Upper lobe of left lung (tissue), 6 donors: ENCODE results near the gene LRP1B. TPM values are rescaled to one million over a fixed set of nuclear protein-coding genes. Genes with fewer than 3 reads are reported as not detected.

Experiments
- ATAC-seq, 2 donors: fragments of 200-7000 bp; cut with Tn5 transposase; one replicate each; pipeline ENCODE4 v1.9.1; 2022; ENCODE audit warnings: mild to moderate bottlenecking in 2 of 2, moderate library complexity in 2 of 2; ENCODE audit not compliant: low FRiP score in 2 of 2
- DNase-seq, 2 donors: peaks; one replicate each; pipeline ENCODE4 v3.0.0-alpha.2; 2019 to 2020
- H3K27ac ChIP-seq, 4 donors: fragments of 200-600 bp; sonication (generic); one replicate each; pipeline ENCODE4 v1.5.1; 2016 to 2019
- H3K27me3 ChIP-seq, 4 donors: fragments of 200-600 bp; sonication (generic); one replicate each; pipeline ENCODE4 v1.5.1; 2017 to 2019
- H3K36me3 ChIP-seq, 4 donors: fragments of 200-600 bp; sonication (generic); one replicate each; pipeline ENCODE4 v1.5.1; 2016 to 2019
- H3K4me1 ChIP-seq, 4 donors: fragments of 200-600 bp; sonication (generic); one replicate each; pipeline ENCODE4 v1.5.1; 2018 to 2019
- H3K4me3 ChIP-seq, 4 donors: fragments of 200-600 bp; sonication (generic); one replicate each; pipeline ENCODE4 v1.5.1; 2017 to 2019; ENCODE audit warnings: mild to moderate bottlenecking in 2 of 4, moderate library complexity in 1 of 4
- H3K9me3 ChIP-seq, 4 donors: fragments of 200-600 bp; sonication (generic); one replicate each; pipeline ENCODE4 v1.5.1; 2018 to 2019
- EP300 ChIP-seq, 4 donors: sonication (generic); formaldehyde crosslinking; IDR thresholded peaks; one replicate each; pipeline ENCODE4 v1.5.1; 2017; ENCODE audit warnings: antibody characterized with exemption in 4 of 4, control low read depth in 2 of 4
- POLR2A ChIP-seq, 4 donors: fragments of 450-650 bp; IDR thresholded peaks; one replicate each; pipeline ENCODE4 v1.5.1; 2016 to 2017; ENCODE audit warnings: antibody characterized with exemption in 4 of 4, mild to moderate bottlenecking in 2 of 4
- POLR2AphosphoS5 ChIP-seq, 2 donors: sonication (generic); formaldehyde crosslinking; IDR thresholded peaks; one replicate each; pipeline ENCODE4 v1.5.1; 2017; ENCODE audit warnings: antibody characterized with exemption in 2 of 2
- WGBS, 2 donors: methylation state at CpG; one replicate each; pipeline ENCODE4 v1.1.5; 2017 to 2018; 5-methylcytosine and 5-hydroxymethylcytosine counted together
- total RNA-seq, 6 donors: library from RNA; depleted of rRNA in 4 of 6; stranded (reverse); fragments of >200 nt in 4 of 6; gene quantifications; one replicate each; pipeline versions ENCODE4 v1.1.0 to v1.2.1, GENCODE V29; 2016 to 2021
- TF ChIP-seq, protein P1 (sequence below), 6 experiments: fragments of 450-650 bp in 4 of 6; fragments of 200-600 bp in 2 of 6; sonication (generic) in 2 of 6; IDR thresholded peaks; one replicate each; pipeline ENCODE4 v1.5.1; 2016 to 2019; ENCODE audit warnings: antibody characterized with exemption in 6 of 6
- donor health status: DM: no; HTN: no; CAD: no; lungs with moderate emphysema.
- donor health status: DM: no; HTN: yes; CAD: no; lungs with severe emphysema.

LRP1B gene
- total RNA-seq, 6 donors from 2014 or later = under 0.01 to 0.46 (median 0.11) TPM

GRCh38 chr2:141641462-141641861, 489.4 kb downstream of the LRP1B start:
- Histone ChIP-seq H3K27me3 (no peaks in the 10 kb centered on the region), H3K4me1 (no peaks in the 10 kb centered on the region), H3K27ac (no peak overlapping the region), H3K9me3 (no peaks in the 10 kb centered on the region), H3K4me3 (no peak overlapping the region), H3K36me3 (no peaks in the 10 kb centered on the region)
- no peak for DNase-seq
- no peak for ATAC-seq
- TF ChIP-seq, protein P1, sequence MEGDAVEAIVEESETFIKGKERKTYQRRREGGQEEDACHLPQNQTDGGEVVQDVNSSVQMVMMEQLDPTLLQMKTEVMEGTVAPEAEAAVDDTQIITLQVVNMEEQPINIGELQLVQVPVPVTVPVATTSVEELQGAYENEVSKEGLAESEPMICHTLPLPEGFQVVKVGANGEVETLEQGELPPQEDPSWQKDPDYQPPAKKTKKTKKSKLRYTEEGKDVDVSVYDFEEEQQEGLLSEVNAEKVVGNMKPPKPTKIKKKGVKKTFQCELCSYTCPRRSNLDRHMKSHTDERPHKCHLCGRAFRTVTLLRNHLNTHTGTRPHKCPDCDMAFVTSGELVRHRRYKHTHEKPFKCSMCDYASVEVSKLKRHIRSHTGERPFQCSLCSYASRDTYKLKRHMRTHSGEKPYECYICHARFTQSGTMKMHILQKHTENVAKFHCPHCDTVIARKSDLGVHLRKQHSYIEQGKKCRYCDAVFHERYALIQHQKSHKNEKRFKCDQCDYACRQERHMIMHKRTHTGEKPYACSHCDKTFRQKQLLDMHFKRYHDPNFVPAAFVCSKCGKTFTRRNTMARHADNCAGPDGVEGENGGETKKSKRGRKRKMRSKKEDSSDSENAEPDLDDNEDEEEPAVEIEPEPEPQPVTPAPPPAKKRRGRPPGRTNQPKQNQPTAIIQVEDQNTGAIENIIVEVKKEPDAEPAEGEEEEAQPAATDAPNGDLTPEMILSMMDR (IDR thresholded peaks at IDR 0.05) = no peak
- TF ChIP-seq POLR2A (IDR thresholded peaks at IDR 0.05) = no peak
- no peak for TF ChIP-seq EP300 (IDR thresholded peaks at IDR 0.05)
- no peak for TF ChIP-seq POLR2AphosphoS5 (IDR thresholded peaks at IDR 0.05)

DNA sequence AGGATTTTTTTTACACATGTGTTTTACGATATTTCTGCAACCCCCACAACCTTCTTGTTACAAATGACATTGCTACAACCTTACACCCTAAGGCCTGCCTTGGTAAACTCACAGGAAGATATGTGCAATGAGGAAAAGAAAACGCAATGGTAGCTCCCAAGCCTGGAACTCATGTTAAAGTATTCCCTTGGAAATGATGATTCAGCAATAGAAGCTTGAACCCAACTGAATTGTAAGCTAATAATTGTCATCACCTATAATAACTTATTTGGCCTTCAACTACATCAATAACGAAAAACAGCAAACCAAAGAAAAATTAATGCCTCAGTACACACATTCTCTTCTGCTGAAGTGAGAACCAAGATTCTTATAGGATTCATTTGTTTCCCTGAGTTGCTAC, 491.0 kb downstream of the LRP1B start:
- H3K27ac ChIP-seq = no peak overlapping the region
- DNase-seq (no peak), ATAC-seq (no peak)
- no peaks in the 10 kb centered on the region for H3K9me3 ChIP-seq
- no peaks in the 10 kb centered on the region for H3K27me3 ChIP-seq
- H3K36me3 ChIP-seq = no peaks in the 10 kb centered on the region
- H3K4me3 ChIP-seq = no peak overlapping the region
- H3K4me1 ChIP-seq = no peaks in the 10 kb centered on the region
- TF ChIP-seq EP300 (IDR thresholded peaks at IDR 0.05) (no peak), POLR2A (IDR thresholded peaks at IDR 0.05) (no peak), POLR2AphosphoS5 (IDR thresholded peaks at IDR 0.05) (no peak)
- TF ChIP-seq, protein P1 (IDR thresholded peaks at IDR 0.05) = no peak
- WGBS, 2 donors = 85 to 90% methylated on average over 3 of the region's 3 CpGs

DNA sequence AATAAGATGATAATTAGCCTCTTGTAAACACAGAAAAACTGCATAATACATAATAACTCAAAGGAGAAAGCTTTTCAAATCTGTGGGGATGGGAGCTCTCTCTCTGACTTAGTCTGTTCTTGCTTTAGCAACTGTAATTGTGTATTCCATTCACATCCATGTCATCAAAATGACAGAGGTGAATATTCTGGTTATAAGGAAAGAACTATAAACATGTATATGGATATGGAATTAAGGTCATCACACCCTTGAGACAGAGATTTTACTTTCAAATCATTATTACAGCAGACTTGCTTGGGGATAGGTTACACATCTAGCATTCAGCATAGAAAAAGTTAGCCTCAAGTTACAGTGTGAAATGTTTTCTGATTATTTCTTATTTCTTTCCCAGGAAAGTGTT, 497.7 kb downstream of the LRP1B start:
- ATAC-seq = no peak
- TF ChIP-seq, protein P1 (IDR thresholded peaks at IDR 0.05) = no peak
- TF ChIP-seq POLR2AphosphoS5 (IDR thresholded peaks at IDR 0.05) (no peak), POLR2A (IDR thresholded peaks at IDR 0.05) (no peak), EP300 (IDR thresholded peaks at IDR 0.05) (no peak)
- no peak for DNase-seq
- Histone ChIP-seq H3K27me3 (no peaks in the 10 kb centered on the region), H3K36me3 (no peaks in the 10 kb centered on the region), H3K9me3 (no peaks in the 10 kb centered on the region), H3K4me3 (no peak overlapping the region), H3K27ac (no peak overlapping the region), H3K4me1 (no peaks in the 10 kb centered on the region)

DNA sequence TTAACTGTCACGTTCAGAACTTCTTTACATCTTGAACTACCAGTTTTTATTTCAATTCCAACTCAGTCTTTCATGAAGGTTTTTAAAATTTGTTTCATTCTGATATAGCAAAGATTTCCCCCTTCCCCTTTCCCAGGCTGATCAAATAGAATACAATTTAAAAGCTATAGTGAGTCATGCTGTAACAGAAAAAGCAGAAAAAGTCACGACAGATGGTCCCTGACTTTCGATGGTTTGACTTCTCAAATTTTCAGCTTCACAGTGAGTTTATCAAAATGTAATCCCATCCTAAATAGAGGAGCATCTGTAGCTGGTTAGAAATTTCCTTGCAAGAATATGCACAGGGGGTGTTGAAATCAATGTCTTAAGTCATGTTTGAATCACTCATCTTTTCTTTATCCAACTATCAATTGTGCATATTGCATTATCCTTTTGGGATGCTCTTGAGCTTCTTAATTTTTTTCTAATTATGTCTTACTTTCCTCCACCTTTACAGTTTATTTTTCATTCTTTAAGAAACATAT, 500.3 kb downstream of the LRP1B start:
- no peak for DNase-seq
- H3K9me3 ChIP-seq = no peaks in the 10 kb centered on the region
- H3K4me3 ChIP-seq = no peak overlapping the region
- 74 to 78% methylated on average over 3 of the region's 3 CpGs for WGBS, 2 donors
- H3K27me3 ChIP-seq = no peaks in the 10 kb centered on the region
- ATAC-seq = no peak
- TF ChIP-seq POLR2A (IDR thresholded peaks at IDR 0.05) (no peak), POLR2AphosphoS5 (IDR thresholded peaks at IDR 0.05) (no peak), EP300 (IDR thresholded peaks at IDR 0.05) (no peak)
- TF ChIP-seq, protein P1 (IDR thresholded peaks at IDR 0.05) = no peak
- no peaks in the 10 kb centered on the region for H3K4me1 ChIP-seq
- no peak overlapping the region for H3K27ac ChIP-seq
- no peaks in the 10 kb centered on the region for H3K36me3 ChIP-seq

GRCh38 chr2:141620372-141620771, 510.4 kb downstream of the LRP1B start:
- DNase-seq (no peak), ATAC-seq (no peak)
- Histone ChIP-seq H3K27ac (no peak overlapping the region), H3K4me1 (no peaks in the 10 kb centered on the region), H3K36me3 (no peaks in the 10 kb centered on the region), H3K27me3 (no peaks in the 10 kb centered on the region), H3K9me3 (no peaks in the 10 kb centered on the region), H3K4me3 (no peak overlapping the region)
- TF ChIP-seq, protein P1 (IDR thresholded peaks at IDR 0.05) = no peak
- TF ChIP-seq POLR2AphosphoS5 (IDR thresholded peaks at IDR 0.05) (no peak), POLR2A (IDR thresholded peaks at IDR 0.05) (no peak), EP300 (IDR thresholded peaks at IDR 0.05) (no peak)
